Measurements from ENCODE around the gene BEAN1. TPM values are rescaled to one million over a fixed set of nuclear protein-coding genes. Genes with fewer than 3 reads are reported as not detected.

BEAN1 gene
- polyA plus RNA-seq, 1 donor from 2014 or later: 0.16 TPM

- no peak overlapping the region for H3K4me2 ChIP-seq (ENCODE audit: low read length)
- no peaks in the 10 kb centered on the region for H3K27me3 ChIP-seq (ENCODE audit: insufficient read depth, low read depth, low read length)
- no peak overlapping the region for H3K27ac ChIP-seq (ENCODE audit: low read length)
- H3K4me3 ChIP-seq (ENCODE audit: low read length): no peak overlapping the region
- H3K9ac ChIP-seq (ENCODE audit: low read length): no peak overlapping the region
- no peaks in the 10 kb centered on the region for H3F3A ChIP-seq (ENCODE audit: insufficient read depth, low read length, poor library complexity, severe bottlenecking)
- no peak overlapping the region for H2AFZ ChIP-seq (ENCODE audit: low read depth, low read length)
- no peaks in the 10 kb centered on the region for H3K79me2 ChIP-seq (replicated peaks; ENCODE audit: insufficient read depth, low read length)
- H3K36me3 ChIP-seq (ENCODE audit: insufficient read depth, low read length): no peaks in the 10 kb centered on the region
- no peaks in the 10 kb centered on the region for H4K20me1 ChIP-seq (ENCODE audit: insufficient read depth)
- no peaks in the 10 kb centered on the region for H3K9me3 ChIP-seq (ENCODE audit: low read length)
- TF ChIP-seq POLR2AphosphoS5 (IDR thresholded peaks at IDR 0.05) (no peak), EZH2 (IDR thresholded peaks at IDR 0.05; ENCODE audit: borderline replicate concordance, insufficient read depth, low read length, poor library complexity, severe bottlenecking) (no peak), CTCF (IDR thresholded peaks at IDR 0.05; ENCODE audit: poor library complexity, severe bottlenecking) (no peak), REST (IDR thresholded peaks at IDR 0.05; ENCODE audit: borderline replicate concordance) (no peak), MXI1 (conservative IDR thresholded peaks at IDR 0.05; ENCODE audit: poor library complexity, severe bottlenecking) (no peak), SMC3 (conservative IDR thresholded peaks at IDR 0.05; ENCODE audit: poor library complexity) (no peak), RAD21 (conservative IDR thresholded peaks at IDR 0.05) (no peak), EP300 (conservative IDR thresholded peaks at IDR 0.05; ENCODE audit: poor library complexity, severe bottlenecking) (no peak), TAF1 (IDR thresholded peaks at IDR 0.05; ENCODE audit: low read depth) (no peak)
- H3K9me2 ChIP-seq (ENCODE audit: insufficient read depth, low read length): no peaks in the 10 kb centered on the region
Measured at GRCh38 chr16:66515596-66516508, 88.8 kb downstream of the BEAN1 start.

GRCh38 chr16:66516509-66516807, 89.4 kb downstream of the BEAN1 start:
- no peak overlapping the region for H2AFZ ChIP-seq (ENCODE audit: low read depth, low read length)
- no peaks in the 10 kb centered on the region for H3K27me3 ChIP-seq (ENCODE audit: insufficient read depth, low read depth, low read length)
- no peak overlapping the region for H3K4me3 ChIP-seq (ENCODE audit: low read length)
- H3K9ac ChIP-seq (ENCODE audit: low read length): no peak overlapping the region
- H3K9me2 ChIP-seq (ENCODE audit: insufficient read depth, low read length): no peaks in the 10 kb centered on the region
- H3K79me2 ChIP-seq (replicated peaks; ENCODE audit: insufficient read depth, low read length): no peaks in the 10 kb centered on the region
- H3K9me3 ChIP-seq (ENCODE audit: low read length): no peaks in the 10 kb centered on the region
- H4K20me1 ChIP-seq (ENCODE audit: insufficient read depth): no peaks in the 10 kb centered on the region
- no peak overlapping the region for H3K4me2 ChIP-seq (ENCODE audit: low read length)
- no peaks in the 10 kb centered on the region for H3K36me3 ChIP-seq (ENCODE audit: insufficient read depth, low read length)
- no peak overlapping the region for H3K27ac ChIP-seq (ENCODE audit: low read length)
- H3F3A ChIP-seq (ENCODE audit: insufficient read depth, low read length, poor library complexity, severe bottlenecking): no peaks in the 10 kb centered on the region
- TF ChIP-seq EP300 (conservative IDR thresholded peaks at IDR 0.05; ENCODE audit: poor library complexity, severe bottlenecking) (no peak), POLR2AphosphoS5 (IDR thresholded peaks at IDR 0.05) (no peak), CTCF (IDR thresholded peaks at IDR 0.05; ENCODE audit: poor library complexity, severe bottlenecking) (no peak), REST (IDR thresholded peaks at IDR 0.05; ENCODE audit: borderline replicate concordance) (no peak), EZH2 (IDR thresholded peaks at IDR 0.05; ENCODE audit: borderline replicate concordance, insufficient read depth, low read length, poor library complexity, severe bottlenecking) (no peak), SMC3 (conservative IDR thresholded peaks at IDR 0.05; ENCODE audit: poor library complexity) (no peak), TAF1 (IDR thresholded peaks at IDR 0.05; ENCODE audit: low read depth) (no peak), MXI1 (conservative IDR thresholded peaks at IDR 0.05; ENCODE audit: poor library complexity, severe bottlenecking) (no peak), RAD21 (conservative IDR thresholded peaks at IDR 0.05) (no peak)
